Astrocyte (in vitro differentiated cells and primary cell): ENCODE measurements around the gene ELAVL3. TPM values are rescaled to one million over a fixed set of nuclear protein-coding genes. Genes with fewer than 3 reads are reported as not detected.

Source experiments
- DNase-seq: peaks from one replicate; pipeline ENCODE4 v3.0.0-alpha.2; 2010; ENCODE audit warnings: low read depth
- FAIRE-seq: peaks from 2 replicates; lab custom pipeline; 2011; peaks lifted over from hg19 to GRCh38; lab: Jason Lieb, UNC
- H2AFZ ChIP-seq: 2 replicates; pipeline ENCODE4 v1.6.0; 2012; ENCODE audit warnings: low read depth, low read length, inconsistent platforms
- H3K27ac ChIP-seq: 2 replicates; pipeline ENCODE4 v1.5.1; 2011; ENCODE audit warnings: low read depth, low read length, inconsistent platforms
- H3K27me3 ChIP-seq: 2 replicates; pipeline ENCODE4 v1.6.0; 2011; ENCODE audit warnings: low read length, inconsistent platforms; ENCODE audit not compliant: insufficient read depth
- H3K36me3 ChIP-seq: 2 replicates; pipeline ENCODE4 v1.5.1; 2011; ENCODE audit warnings: low read length, inconsistent platforms; ENCODE audit not compliant: insufficient read depth
- H3K4me1 ChIP-seq: 2 replicates; pipeline ENCODE4 v1.5.1; 2011; ENCODE audit warnings: low read length, inconsistent platforms; ENCODE audit not compliant: insufficient read depth
- H3K4me2 ChIP-seq: 2 replicates; pipeline ENCODE4 v1.6.0; 2012; ENCODE audit warnings: low read length, inconsistent platforms
- H3K4me3 ChIP-seq: 2 replicates; pipeline ENCODE4 v1.5.1; 2011; ENCODE audit warnings: low read depth, mild to moderate bottlenecking, low read length, inconsistent platforms; ENCODE audit not compliant: insufficient read depth
- H3K79me2 ChIP-seq: 2 replicates; pipeline ENCODE4 v1.6.0; 2012; ENCODE audit warnings: mild to moderate bottlenecking, low read length, inconsistent platforms; ENCODE audit not compliant: insufficient read depth
- H3K9ac ChIP-seq: 2 replicates; pipeline ENCODE4 v1.6.0; 2012; ENCODE audit warnings: mild to moderate bottlenecking, low read length, inconsistent platforms
- H3K9me3 ChIP-seq: 2 replicates; pipeline ENCODE4 v1.5.1; 2012; ENCODE audit warnings: low read depth, mild to moderate bottlenecking, low read length, inconsistent platforms; ENCODE audit not compliant: insufficient read depth
- H4K20me1 ChIP-seq: 2 replicates; pipeline ENCODE4 v1.6.0; 2012; ENCODE audit warnings: low read length, inconsistent platforms; ENCODE audit not compliant: insufficient read depth
- H3K27ac Mint-ChIP-seq: one replicate; pipeline ENCODE4 v1.8.0; 2021; ENCODE audit warnings: mild to moderate bottlenecking, mixed read lengths; ENCODE audit not compliant: unreplicated experiment
- H3K27me3 Mint-ChIP-seq: one replicate; pipeline ENCODE4 v1.8.0; 2021; ENCODE audit warnings: low read depth, mixed read lengths; ENCODE audit not compliant: unreplicated experiment
- H3K36me3 Mint-ChIP-seq: one replicate; pipeline ENCODE4 v1.8.0; 2021; ENCODE audit warnings: low read depth, mixed read lengths; ENCODE audit not compliant: unreplicated experiment
- H3K4me1 Mint-ChIP-seq: one replicate; pipeline ENCODE4 v1.8.0; 2021; ENCODE audit warnings: low read depth, mixed read lengths; ENCODE audit not compliant: unreplicated experiment
- H3K4me3 Mint-ChIP-seq: one replicate; pipeline ENCODE4 v1.8.0; 2021; ENCODE audit warnings: mild to moderate bottlenecking, moderate library complexity, mixed read lengths; ENCODE audit not compliant: unreplicated experiment
- H3K9me3 Mint-ChIP-seq: one replicate; pipeline ENCODE4 v1.8.0; 2021; ENCODE audit warnings: mild to moderate bottlenecking, mixed read lengths; ENCODE audit not compliant: unreplicated experiment
- EZH2 ChIP-seq: IDR thresholded peaks from 2 replicates; pipeline ENCODE4 v1.6.1; 2012; ENCODE audit warnings: mild to moderate bottlenecking, low read length, inconsistent platforms; ENCODE audit not compliant: insufficient read depth
- total RNA-seq: library from RNA; stranded (reverse); gene quantifications from 2 replicates; pipeline ENCODE4 v1.2.1, GENCODE V29; 2021
- TF ChIP-seq, protein P1 (sequence below): IDR thresholded peaks from 2 replicates; pipeline ENCODE4 v1.5.1; 2011; ENCODE audit warnings: low read depth, mild to moderate bottlenecking, inconsistent platforms, low read length, moderate library complexity; ENCODE audit not compliant: insufficient read depth

ELAVL3 gene
- total RNA-seq, 1 donor from 2014 or later: not detected

- H3K4me1 Mint-ChIP-seq: no peaks in the 10 kb centered on the region
These were observed 54.2 kb downstream of the ELAVL3 start for GRCh38 chr19:11426656-11427055.

GRCh38 chr19:11425719-11426457 lies 55.0 kb downstream of the ELAVL3 start:
- Mint-ChIP-seq H3K9me3 (peaks cover 3% of the 10 kb centered on the region), H3K27ac (no peak overlapping the region), H3K4me3 (no peak overlapping the region), H3K36me3 (no peaks in the 10 kb centered on the region), H3K27me3 (peaks cover 27% of the 10 kb centered on the region), H3K4me1 (no peaks in the 10 kb centered on the region)
- FAIRE-seq (no peak), DNase-seq (no peak)
- no peak overlapping the region for H3K9ac ChIP-seq
- H3K4me2 ChIP-seq: no peak overlapping the region
- H3K9me3 ChIP-seq: no peaks in the 10 kb centered on the region
- H3K27me3 ChIP-seq: peaks cover 28% of the 10 kb centered on the region
- H3K79me2 ChIP-seq: no peaks in the 10 kb centered on the region
- no peaks in the 10 kb centered on the region for H3K36me3 ChIP-seq
- H3K4me1 ChIP-seq: peaks cover 3% of the 10 kb centered on the region
- H2AFZ ChIP-seq: no peak overlapping the region
- no peak overlapping the region for H3K27ac ChIP-seq
- H3K4me3 ChIP-seq: no peak overlapping the region
- TF ChIP-seq, protein P1, sequence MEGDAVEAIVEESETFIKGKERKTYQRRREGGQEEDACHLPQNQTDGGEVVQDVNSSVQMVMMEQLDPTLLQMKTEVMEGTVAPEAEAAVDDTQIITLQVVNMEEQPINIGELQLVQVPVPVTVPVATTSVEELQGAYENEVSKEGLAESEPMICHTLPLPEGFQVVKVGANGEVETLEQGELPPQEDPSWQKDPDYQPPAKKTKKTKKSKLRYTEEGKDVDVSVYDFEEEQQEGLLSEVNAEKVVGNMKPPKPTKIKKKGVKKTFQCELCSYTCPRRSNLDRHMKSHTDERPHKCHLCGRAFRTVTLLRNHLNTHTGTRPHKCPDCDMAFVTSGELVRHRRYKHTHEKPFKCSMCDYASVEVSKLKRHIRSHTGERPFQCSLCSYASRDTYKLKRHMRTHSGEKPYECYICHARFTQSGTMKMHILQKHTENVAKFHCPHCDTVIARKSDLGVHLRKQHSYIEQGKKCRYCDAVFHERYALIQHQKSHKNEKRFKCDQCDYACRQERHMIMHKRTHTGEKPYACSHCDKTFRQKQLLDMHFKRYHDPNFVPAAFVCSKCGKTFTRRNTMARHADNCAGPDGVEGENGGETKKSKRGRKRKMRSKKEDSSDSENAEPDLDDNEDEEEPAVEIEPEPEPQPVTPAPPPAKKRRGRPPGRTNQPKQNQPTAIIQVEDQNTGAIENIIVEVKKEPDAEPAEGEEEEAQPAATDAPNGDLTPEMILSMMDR: no peak
- no peak for TF ChIP-seq EZH2
- H4K20me1 ChIP-seq: no peaks in the 10 kb centered on the region

More at GRCh38 chr19:11426656-11427055, 54.2 kb downstream of the ELAVL3 start:
- Histone ChIP-seq H3K4me3 (no peak overlapping the region), H2AFZ (no peak overlapping the region), H3K27me3 (peaks cover 22% of the 10 kb centered on the region), H3K9ac (no peak overlapping the region), H3K4me1 (no peaks in the 10 kb centered on the region), H3K4me2 (no peak overlapping the region), H4K20me1 (no peaks in the 10 kb centered on the region), H3K36me3 (no peaks in the 10 kb centered on the region), H3K27ac (no peak overlapping the region), H3K9me3 (no peaks in the 10 kb centered on the region), H3K79me2 (no peaks in the 10 kb centered on the region)
- Mint-ChIP-seq H3K9me3 (peaks cover 3% of the 10 kb centered on the region), H3K27ac (no peak overlapping the region), H3K36me3 (no peaks in the 10 kb centered on the region), H3K4me3 (no peak overlapping the region), H3K27me3 (peaks cover 19% of the 10 kb centered on the region)
- FAIRE-seq (no peak), DNase-seq (no peak)
- TF ChIP-seq EZH2: no peak
- TF ChIP-seq, protein P1: no peak

DNA sequence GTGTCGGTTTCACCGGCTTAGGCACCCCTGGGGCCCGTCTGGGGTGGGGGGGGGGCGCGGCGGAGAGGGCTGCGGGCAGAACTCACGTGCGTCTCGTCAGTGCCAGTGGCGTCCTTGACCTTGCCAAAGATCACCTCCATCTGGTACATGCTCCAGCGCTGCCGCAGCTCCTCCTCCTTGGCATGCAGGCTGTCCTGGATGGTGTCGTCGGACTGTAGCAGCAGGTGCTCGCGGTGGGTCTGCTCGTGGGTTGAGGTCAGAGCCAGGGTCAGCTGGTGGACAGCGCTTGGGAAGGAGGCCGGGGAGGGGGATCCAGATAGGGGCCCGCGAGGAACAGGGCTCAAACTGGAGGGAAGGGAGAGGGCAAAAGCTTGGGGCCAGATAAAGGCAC lies 57.1 kb downstream of the ELAVL3 start:
- Mint-ChIP-seq H3K27ac (no peak overlapping the region), H3K4me3 (no peak overlapping the region), H3K9me3 (peaks cover 3% of the 10 kb centered on the region), H3K36me3 (no peaks in the 10 kb centered on the region), H3K4me1 (no peaks in the 10 kb centered on the region), H3K27me3 (peaks cover 39% of the 10 kb centered on the region)
- peaks cover 3% of the 10 kb centered on the region for H3K4me1 ChIP-seq
- no peak overlapping the region for H3K4me2 ChIP-seq
- H3K79me2 ChIP-seq: no peaks in the 10 kb centered on the region
- no peak overlapping the region for H3K27ac ChIP-seq
- H3K36me3 ChIP-seq: no peaks in the 10 kb centered on the region
- no peaks in the 10 kb centered on the region for H4K20me1 ChIP-seq
- H3K27me3 ChIP-seq: peaks cover 47% of the 10 kb centered on the region
- no peaks in the 10 kb centered on the region for H3K9me3 ChIP-seq
- no peak for FAIRE-seq
- no peak for DNase-seq
- no peak overlapping the region for H2AFZ ChIP-seq
- no peak overlapping the region for H3K4me3 ChIP-seq
- TF ChIP-seq, protein P1: no peak
- TF ChIP-seq EZH2: no peak
- H3K9ac ChIP-seq: no peak overlapping the region
